HG03521 (cell line): ENCODE results near the gene PCNX2.
"Not testable (repeated sequence)": the region's sequence is repeated elsewhere in the genome, so short reads cannot be mapped to it uniquely, and the experiment has no call there.

Source experiments
- ATAC-seq: cut with Tn5 transposase; IDR thresholded peaks from one replicate; pipeline ENCODE4 v1.9.1; 2021; ENCODE audit warnings: mild to moderate bottlenecking, moderate library complexity; ENCODE audit not compliant: unreplicated experiment

Gene PCNX2

GRCh38 chr1:233112186-233113008 is 183.1 kb downstream of the PCNX2 start:
- ATAC-seq, result no peak

DNA sequence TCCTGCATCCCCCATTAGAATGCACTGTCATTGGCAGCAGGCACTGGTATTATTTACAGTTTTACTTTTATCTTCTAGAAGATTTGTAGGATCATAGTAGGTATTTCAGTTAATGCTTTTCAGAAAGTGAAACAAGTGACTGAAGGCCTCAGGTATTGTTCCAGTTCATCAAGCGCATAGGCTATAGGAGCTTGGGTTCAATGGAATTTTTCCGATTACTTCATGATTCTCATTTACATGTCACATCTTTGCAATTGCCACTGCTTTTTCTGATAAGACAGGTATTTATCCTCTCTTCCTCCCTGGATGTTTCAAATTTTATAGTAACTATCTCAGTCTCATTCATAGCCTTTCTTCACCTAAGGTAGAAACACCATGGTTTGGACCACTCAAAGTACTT is 183.8 kb downstream of the PCNX2 start:
- no peak for ATAC-seq

GRCh38 chr1:233109096-233109495 is 186.4 kb downstream of the PCNX2 start:
- ATAC-seq, result no peak

GRCh38 chr1:233107716-233108130 is 187.8 kb downstream of the PCNX2 start:
- ATAC-seq, result not testable (repeated sequence)

DNA sequence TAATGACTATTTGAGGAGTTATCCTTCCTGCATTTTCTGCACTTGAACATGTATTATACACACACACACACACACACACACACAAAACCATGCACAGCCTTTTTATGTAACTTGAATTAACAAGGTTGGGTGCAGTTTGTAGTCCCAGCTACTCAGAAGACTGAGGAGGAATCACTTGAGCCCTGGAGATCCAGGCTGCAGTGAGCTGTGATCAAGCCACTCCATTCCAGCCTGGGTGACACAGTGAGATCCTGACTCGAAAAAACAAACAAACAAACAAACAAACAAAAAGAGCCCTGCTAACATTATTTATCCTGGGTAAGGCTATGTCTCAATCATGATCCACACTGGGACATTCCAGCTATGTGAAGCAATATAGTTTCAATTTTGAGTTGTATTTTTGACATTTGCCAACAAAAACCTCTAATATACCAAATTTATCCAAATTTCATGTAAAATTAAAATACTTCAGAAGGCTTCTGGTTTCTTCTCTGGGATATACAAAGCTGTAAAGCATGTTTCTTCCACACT is 188.3 kb downstream of the PCNX2 start:
- no peak for ATAC-seq

GRCh38 chr1:233105225-233105624 is 190.3 kb downstream of the PCNX2 start:
- ATAC-seq, result no peak

DNA sequence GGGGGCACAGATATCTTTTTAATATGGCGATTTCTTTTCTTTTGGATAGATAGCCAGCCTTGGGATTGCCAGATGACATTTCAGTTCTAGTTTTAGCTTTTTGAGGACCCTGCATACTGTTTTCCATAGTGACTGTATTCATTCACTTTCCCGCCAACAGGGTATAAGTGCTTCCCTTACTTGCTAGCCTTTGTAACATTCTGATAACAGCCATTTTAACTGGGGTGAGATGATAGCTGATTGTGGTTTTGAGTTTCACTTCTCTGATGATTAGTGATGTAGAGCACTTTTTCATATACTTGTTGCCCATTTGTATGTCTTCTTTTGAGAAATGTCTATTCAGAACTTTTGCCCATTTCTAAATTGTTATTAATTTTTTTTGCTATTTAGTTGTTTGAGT is 193.2 kb downstream of the PCNX2 start:
- ATAC-seq, result no peak

GRCh38 chr1:233097959-233098580 is 197.5 kb downstream of the PCNX2 start:
- ATAC-seq, result no peak

GRCh38 chr1:233097546-233097945 is 198.0 kb downstream of the PCNX2 start:
- ATAC-seq, result no peak

GRCh38 chr1:233094691-233095090 is 200.8 kb downstream of the PCNX2 start:
- ATAC-seq, result no peak

DNA sequence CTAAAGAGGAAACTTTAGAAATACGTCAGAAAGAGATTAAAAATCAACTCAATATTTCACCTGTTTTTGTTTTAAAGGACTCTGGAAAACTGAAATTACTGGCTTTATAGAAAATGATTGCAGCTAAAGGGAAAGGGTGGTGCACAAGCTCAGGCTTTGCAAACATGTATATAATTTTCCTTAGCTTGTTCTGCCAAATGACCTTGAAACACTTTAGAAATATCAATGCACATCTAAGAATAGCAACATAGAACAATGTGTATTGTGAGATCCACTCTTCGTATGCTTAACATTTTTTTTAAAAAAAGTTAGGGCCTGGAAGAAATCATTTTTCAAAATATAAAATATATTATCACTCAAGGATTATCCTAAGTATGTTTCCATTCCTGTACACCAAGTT is 201.3 kb downstream of the PCNX2 start:
- ATAC-seq, result no peak

- ATAC-seq, result no peak
These were observed 204.6 kb downstream of the PCNX2 start for GRCh38 chr1:233090746-233091494.

- ATAC-seq, result no peak
These were observed 206.3 kb downstream of the PCNX2 start for GRCh38 chr1:233089251-233089650.

GRCh38 chr1:233088613-233089012 is 206.9 kb downstream of the PCNX2 start:
- ATAC-seq, result no peak

DNA sequence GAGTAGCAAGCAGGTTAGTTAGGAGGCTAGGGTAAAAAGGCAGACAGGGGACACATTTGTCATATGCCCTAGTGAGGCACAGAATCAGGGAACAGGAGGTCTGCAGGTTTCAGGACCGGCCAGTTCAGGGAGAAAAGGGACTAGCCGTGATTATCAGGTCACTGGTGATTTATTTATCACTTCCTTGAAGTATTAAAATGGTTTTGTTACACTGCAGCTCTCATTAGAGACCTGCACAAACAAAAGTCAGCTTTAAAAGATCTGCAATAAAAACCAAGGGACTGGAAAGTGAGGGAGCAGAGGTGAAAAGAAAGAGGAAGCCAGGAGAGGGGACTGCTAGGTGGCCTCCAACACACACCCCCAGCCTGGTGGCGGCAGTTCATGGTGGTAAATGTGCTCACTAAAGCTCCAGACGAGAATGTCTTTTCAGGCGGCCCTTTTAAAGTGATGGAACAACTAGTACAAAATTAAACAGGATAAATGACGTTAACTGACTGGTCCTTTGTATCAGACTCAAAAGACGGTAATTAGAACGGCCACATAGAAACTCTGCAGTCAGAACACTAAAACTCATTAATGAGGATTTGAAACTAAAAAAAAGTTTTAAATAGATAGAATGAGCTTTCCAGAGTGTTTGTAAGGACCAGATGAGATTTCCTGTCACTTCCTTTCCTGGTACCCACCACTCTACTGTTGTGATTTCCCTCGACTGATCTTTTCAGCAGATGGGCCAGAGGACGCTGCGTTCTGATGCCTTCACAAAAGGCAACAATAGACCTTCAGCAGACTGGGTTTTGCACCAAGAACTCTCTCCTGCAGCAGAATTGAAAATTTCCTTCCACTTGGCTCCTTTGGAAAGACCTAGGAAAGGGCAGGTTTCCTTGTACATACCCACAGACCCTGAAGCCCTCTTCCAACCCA is 208.3 kb downstream of the PCNX2 start:
- no peak for ATAC-seq

DNA sequence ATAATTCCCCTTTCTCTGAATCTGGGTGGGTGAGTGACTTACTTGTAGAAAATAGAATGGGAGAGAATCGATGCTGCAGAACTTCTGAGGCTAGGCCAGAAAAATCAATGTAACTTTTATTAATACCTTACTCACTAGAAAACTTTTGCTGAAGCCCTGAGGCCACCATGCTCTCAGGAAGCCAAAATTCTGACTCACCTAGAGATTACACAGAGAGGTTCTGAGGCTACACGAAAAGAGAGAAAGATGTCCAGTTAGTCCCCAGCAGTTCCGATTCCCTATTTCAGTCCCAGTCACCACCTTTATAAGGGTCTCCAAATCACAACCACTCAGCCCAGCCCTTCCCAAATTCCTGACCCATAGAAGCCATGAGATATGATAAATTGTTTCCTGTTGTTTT is 210.0 kb downstream of the PCNX2 start:
- ATAC-seq, result no peak

DNA sequence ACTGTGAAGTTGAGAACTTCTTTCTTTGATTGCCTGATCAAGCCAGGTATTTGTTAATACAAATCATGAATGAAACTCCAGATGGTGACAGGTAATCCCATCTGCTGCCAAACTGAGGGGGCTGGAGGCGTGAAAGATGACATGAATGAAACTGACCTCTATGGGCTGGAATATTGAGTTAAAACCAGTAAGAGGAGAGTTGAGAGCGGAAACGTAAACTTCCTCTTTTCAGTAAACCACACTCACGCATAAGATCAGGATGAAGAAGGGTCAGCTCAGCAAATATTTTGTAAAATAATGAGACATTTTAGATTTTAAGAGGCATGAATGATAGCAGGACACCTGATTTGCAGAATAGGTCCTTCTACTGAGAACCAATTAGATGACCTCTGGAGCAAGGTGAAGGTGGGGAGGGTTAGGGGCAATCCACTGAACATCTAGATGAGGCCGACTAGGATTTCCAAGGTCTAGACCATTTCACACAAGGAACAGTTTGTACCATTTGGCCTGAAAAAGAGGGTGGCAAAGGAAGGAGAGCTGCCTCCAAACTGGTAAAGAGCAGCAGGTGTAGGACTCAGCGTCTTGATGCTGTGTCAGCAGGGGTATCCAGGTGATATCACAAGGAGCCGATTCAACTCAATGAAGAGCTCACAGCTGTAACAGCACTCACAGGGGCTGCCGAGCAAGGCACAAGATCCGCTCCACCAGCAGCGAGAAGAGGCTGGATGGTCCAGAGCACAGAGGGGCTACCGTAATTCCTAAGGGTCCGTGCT is 212.6 kb downstream of the PCNX2 start:
- peak; percentile 93 for ATAC-seq

- no peak for ATAC-seq
These were observed 213.8 kb downstream of the PCNX2 start for GRCh38 chr1:233081735-233082134.

DNA sequence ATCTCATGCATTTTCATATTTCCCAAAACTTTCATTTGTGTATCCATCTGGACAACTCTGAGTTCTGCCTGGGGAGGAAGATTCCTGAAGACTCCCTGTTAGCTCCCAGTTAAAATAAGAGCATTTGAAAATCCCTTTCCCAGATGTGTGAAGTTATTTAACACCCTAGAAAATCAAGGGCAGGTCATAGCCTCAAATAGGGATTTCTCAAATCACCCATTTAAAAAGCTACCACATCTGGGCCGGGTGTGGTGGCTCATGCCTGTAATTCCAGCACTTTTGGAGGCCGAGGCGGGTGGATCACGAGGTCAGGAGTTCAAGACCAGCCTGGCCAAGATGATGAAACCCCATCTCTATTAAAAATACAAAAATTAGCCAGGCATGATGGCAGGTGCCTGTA is 214.7 kb downstream of the PCNX2 start:
- not testable (repeated sequence) for ATAC-seq

GRCh38 chr1:233080286-233080685 is 215.2 kb downstream of the PCNX2 start:
- ATAC-seq, result no peak
